Loucy (cell line): ENCODE results near the gene SDHAF2.

Experiments
- H2AFZ ChIP-seq: fragments of 200-600 bp; sonication (generic); 2 replicates; pipeline ENCODE4 v1.6.0; 2016; ENCODE audit warnings: antibody characterized with exemption, mild to moderate bottlenecking, low read length, moderate library complexity
- H3F3A ChIP-seq: fragments of 200-600 bp; 2 replicates; pipeline ENCODE4 v1.6.0; 2016; ENCODE audit warnings: antibody characterized with exemption, low read depth, mild to moderate bottlenecking
- H3K27me3 ChIP-seq: fragments of 200-600 bp; sonication (generic); 2 replicates; pipeline ENCODE4 v1.6.1; 2014; ENCODE audit warnings: low read length, mild to moderate bottlenecking; ENCODE audit not compliant: insufficient read depth, poor library complexity, severe bottlenecking
- H3K36me3 ChIP-seq: fragments of 200-600 bp; sonication (generic); 2 replicates; pipeline ENCODE4 v1.6.1; 2016; ENCODE audit warnings: low read length; ENCODE audit not compliant: insufficient read depth
- H3K4me1 ChIP-seq: fragments of 200-600 bp; sonication (generic); 2 replicates; pipeline ENCODE4 v1.5.1; 2014; ENCODE audit warnings: low read length, mild to moderate bottlenecking; ENCODE audit not compliant: insufficient read depth, poor library complexity, severe bottlenecking
- H3K4me2 ChIP-seq: fragments of 200-600 bp; sonication (generic); 2 replicates; pipeline ENCODE4 v1.6.0; 2014; ENCODE audit warnings: antibody characterized with exemption, low read length, low read depth, mild to moderate bottlenecking; ENCODE audit not compliant: poor library complexity, severe bottlenecking
- H3K4me3 ChIP-seq: fragments of 200-600 bp; sonication (generic); 2 replicates; pipeline ENCODE4 v1.5.1; 2014; ENCODE audit warnings: low read length, mild to moderate bottlenecking, mixed read lengths; ENCODE audit not compliant: poor library complexity, severe bottlenecking
- H3K79me2 ChIP-seq: fragments of 200-600 bp; sonication (generic); 2 replicates; pipeline ENCODE4 v1.6.1; 2014; ENCODE audit warnings: low read length; ENCODE audit not compliant: insufficient read depth
- H3K9ac ChIP-seq: fragments of 200-600 bp; sonication (generic); 2 replicates; pipeline ENCODE4 v1.6.0; 2014; ENCODE audit warnings: mild to moderate bottlenecking, low read depth, low read length, moderate library complexity; ENCODE audit not compliant: poor library complexity, severe bottlenecking
- H3K9me2 ChIP-seq: fragments of 200-600 bp; sonication (generic); replicated peaks from 2 replicates; pipeline ENCODE4 v1.6.1; 2016; ENCODE audit warnings: low read depth, low read length, mixed read lengths
- H3K9me3 ChIP-seq: fragments of 200-600 bp; sonication (generic); 2 replicates; pipeline ENCODE4 v1.6.1; 2014; ENCODE audit warnings: mild to moderate bottlenecking, antibody characterized with exemption, low read length, low read depth; ENCODE audit not compliant: insufficient read depth
- H4K20me1 ChIP-seq: fragments of 200-600 bp; sonication (generic); 2 replicates; pipeline ENCODE4 v1.6.0; 2014; ENCODE audit warnings: antibody characterized with exemption, low read length, mild to moderate bottlenecking; ENCODE audit not compliant: insufficient read depth, poor library complexity, severe bottlenecking
- EZH2phosphoT487 ChIP-seq: fragments of 200-600 bp; IDR thresholded peaks from 2 replicates; pipeline ENCODE4 v1.6.1; 2018; ENCODE audit warnings: antibody characterized with exemption, mild to moderate bottlenecking, moderate library complexity, borderline replicate concordance
- TF ChIP-seq, protein P1 (sequence below): fragments of 200-600 bp; sonication (generic); conservative IDR thresholded peaks from 2 replicates; pipeline ENCODE4 v1.5.1; 2014; ENCODE audit warnings: mild to moderate bottlenecking, antibody characterized with exemption, low read length

The SDHAF2 gene

DNA sequence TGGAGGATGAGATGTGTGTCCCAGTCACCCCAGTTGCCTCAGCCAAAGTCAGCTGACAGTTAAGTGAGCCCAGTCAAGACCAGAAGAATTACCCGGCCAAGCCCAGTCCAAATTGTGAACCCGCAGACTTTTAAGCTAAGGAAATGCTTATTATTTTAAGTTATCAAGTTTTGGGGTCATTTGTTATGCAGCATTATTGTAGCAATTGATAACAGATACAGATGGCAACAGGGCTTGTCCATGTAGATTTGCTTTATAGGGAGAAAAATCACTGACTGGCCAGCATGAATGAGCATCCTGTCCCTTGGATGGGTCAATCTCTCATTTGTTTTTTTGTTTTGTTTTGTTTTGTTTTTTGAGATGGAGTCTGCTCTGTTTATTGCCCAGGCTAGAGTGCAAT lies 22.9 kb downstream of the SDHAF2 start:
- Histone ChIP-seq H3K9ac (no peak overlapping the region), H3K9me3 (no peaks in the 10 kb centered on the region), H3K4me2 (no peak overlapping the region), H3K4me1 (no peaks in the 10 kb centered on the region), H3K79me2 (no peaks in the 10 kb centered on the region), H3K4me3 (no peak overlapping the region), H3K27me3 (no peaks in the 10 kb centered on the region), H2AFZ (no peak overlapping the region), H4K20me1 (no peaks in the 10 kb centered on the region), H3K36me3 (peaks cover 28% of the 10 kb centered on the region; the same call in 1 of the 2 replicates), H3K9me2 (no peaks in the 10 kb centered on the region), H3F3A (no peaks in the 10 kb centered on the region)
- TF ChIP-seq, protein P1, sequence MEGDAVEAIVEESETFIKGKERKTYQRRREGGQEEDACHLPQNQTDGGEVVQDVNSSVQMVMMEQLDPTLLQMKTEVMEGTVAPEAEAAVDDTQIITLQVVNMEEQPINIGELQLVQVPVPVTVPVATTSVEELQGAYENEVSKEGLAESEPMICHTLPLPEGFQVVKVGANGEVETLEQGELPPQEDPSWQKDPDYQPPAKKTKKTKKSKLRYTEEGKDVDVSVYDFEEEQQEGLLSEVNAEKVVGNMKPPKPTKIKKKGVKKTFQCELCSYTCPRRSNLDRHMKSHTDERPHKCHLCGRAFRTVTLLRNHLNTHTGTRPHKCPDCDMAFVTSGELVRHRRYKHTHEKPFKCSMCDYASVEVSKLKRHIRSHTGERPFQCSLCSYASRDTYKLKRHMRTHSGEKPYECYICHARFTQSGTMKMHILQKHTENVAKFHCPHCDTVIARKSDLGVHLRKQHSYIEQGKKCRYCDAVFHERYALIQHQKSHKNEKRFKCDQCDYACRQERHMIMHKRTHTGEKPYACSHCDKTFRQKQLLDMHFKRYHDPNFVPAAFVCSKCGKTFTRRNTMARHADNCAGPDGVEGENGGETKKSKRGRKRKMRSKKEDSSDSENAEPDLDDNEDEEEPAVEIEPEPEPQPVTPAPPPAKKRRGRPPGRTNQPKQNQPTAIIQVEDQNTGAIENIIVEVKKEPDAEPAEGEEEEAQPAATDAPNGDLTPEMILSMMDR: no peak
- TF ChIP-seq EZH2phosphoT487: no peak

DNA sequence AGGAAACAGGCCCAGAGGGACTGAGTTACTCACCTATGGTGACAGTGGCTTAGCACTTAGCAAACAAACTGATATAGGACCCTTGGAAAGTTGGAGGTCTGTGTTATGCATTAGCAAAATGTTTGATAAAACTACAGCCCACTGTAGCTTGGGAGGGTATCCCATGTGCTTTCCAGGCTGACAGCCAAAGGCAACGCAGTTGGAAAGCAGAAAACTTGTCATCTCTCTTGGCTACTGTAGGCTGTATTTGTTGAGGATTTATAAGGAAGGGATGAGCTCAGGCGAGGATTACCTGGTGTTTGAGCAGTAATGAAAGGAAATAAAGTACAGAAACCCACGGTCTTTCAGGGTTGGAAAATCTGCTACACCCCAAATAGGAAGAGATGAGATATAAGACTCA lies 23.8 kb downstream of the SDHAF2 start:
- Histone ChIP-seq H3K9me3 (no peaks in the 10 kb centered on the region), H3K4me3 (no peak overlapping the region), H3K9ac (no peak overlapping the region), H3K36me3 (peaks cover 20% of the 10 kb centered on the region; the same call in 1 of the 2 replicates), H4K20me1 (no peaks in the 10 kb centered on the region), H2AFZ (no peak overlapping the region), H3K27me3 (no peaks in the 10 kb centered on the region), H3K4me2 (no peak overlapping the region), H3F3A (no peaks in the 10 kb centered on the region), H3K4me1 (no peaks in the 10 kb centered on the region), H3K9me2 (no peaks in the 10 kb centered on the region), H3K79me2 (no peaks in the 10 kb centered on the region)
- no peak for TF ChIP-seq EZH2phosphoT487
- TF ChIP-seq, protein P1: no peak

DNA sequence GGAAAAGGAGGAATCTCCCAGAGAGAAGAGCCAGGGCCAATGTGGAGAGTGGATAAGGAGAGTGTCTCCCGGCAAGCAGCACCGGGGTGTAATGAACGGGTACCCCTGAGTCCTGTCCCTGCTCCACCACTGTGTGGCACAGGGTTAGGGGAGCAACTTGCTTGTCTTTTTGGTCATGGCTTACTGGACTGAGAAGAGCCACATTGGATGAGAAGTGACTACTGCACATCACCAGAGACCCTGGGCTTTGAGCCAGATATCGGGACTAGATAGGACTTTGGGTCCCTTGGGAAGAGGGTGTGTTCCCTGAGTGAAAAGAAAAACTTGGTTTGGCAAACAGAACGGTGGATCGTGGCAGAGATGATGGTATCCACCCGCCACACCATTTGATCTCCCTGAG lies 24.6 kb downstream of the SDHAF2 start:
- H3K27me3 ChIP-seq: no peaks in the 10 kb centered on the region
- H3K79me2 ChIP-seq: no peaks in the 10 kb centered on the region
- H3K4me3 ChIP-seq: no peak overlapping the region
- no peaks in the 10 kb centered on the region for H3K4me1 ChIP-seq
- H3K9me3 ChIP-seq: no peaks in the 10 kb centered on the region
- H2AFZ ChIP-seq: no peak overlapping the region
- no peaks in the 10 kb centered on the region for H3F3A ChIP-seq
- no peak overlapping the region for H3K9ac ChIP-seq
- no peaks in the 10 kb centered on the region for H4K20me1 ChIP-seq
- H3K4me2 ChIP-seq: no peak overlapping the region
- no peak for TF ChIP-seq EZH2phosphoT487
- TF ChIP-seq, protein P1: no peak
- H3K36me3 ChIP-seq: peaks cover 15% of the 10 kb centered on the region; the same call in 1 of the 2 replicates
- no peaks in the 10 kb centered on the region for H3K9me2 ChIP-seq
